Ascending aorta (tissue), 2 donors: ENCODE measurements around the gene SECTM1. TPM values are rescaled to one million over a fixed set of nuclear protein-coding genes. Genes with fewer than 3 reads are reported as not detected.

Source experiments
- DNase-seq, 2 donors: peaks; one replicate each; pipeline ENCODE4 v3.0.0-alpha.2; 2019; ENCODE audit warnings: low spot score in 2 of 2
- H3K27ac ChIP-seq, 2 donors: fragments of 200-600 bp; sonication (generic); one replicate each; pipeline ENCODE4 v1.5.1; 2016 to 2017; ENCODE audit warnings: mild to moderate bottlenecking in 1 of 2
- H3K27me3 ChIP-seq: fragments of 200-600 bp; sonication (generic); one replicate; pipeline ENCODE4 v1.5.1; 2017
- H3K36me3 ChIP-seq, 2 donors: fragments of 200-600 bp; sonication (generic); one replicate each; pipeline ENCODE4 v1.5.1; 2016
- H3K4me1 ChIP-seq, 2 donors: fragments of 200-600 bp; sonication (generic); one replicate each; pipeline ENCODE4 v1.5.1; 2016 to 2017; ENCODE audit warnings: mild to moderate bottlenecking in 1 of 2
- H3K4me3 ChIP-seq, 2 donors: fragments of 200-600 bp; sonication (generic); one replicate each; pipeline ENCODE4 v1.5.1; 2016 to 2017; ENCODE audit warnings: mild to moderate bottlenecking in 1 of 2
- H3K9me3 ChIP-seq, 2 donors: fragments of 200-600 bp; sonication (generic); one replicate each; pipeline ENCODE4 v1.5.1; 2016
- intact Hi-C: fragments of 100-400 bp; cut with DNase I; formaldehyde crosslinking; loops from one replicate; pipeline ENCODE4 v1.15.1; 2023
- total RNA-seq: library from RNA; depleted of rRNA; stranded (reverse); fragments of >200 nt; gene quantifications from one replicate; pipeline ENCODE4 v1.1.0, GENCODE V29; 2016
- TF ChIP-seq, protein P1 (sequence below), 3 experiments: fragments of 200-600 bp in 2 of 3; fragments of 450-650 bp in 1 of 3; sonication (generic) in 2 of 3; IDR thresholded peaks; one replicate each; pipeline ENCODE4 v1.5.1; 2016 to 2019; ENCODE audit warnings: antibody characterized with exemption in 3 of 3, mild to moderate bottlenecking in 1 of 3, moderate library complexity in 1 of 3

The SECTM1 gene
- total RNA-seq, 1 donor from 2014 or later: 49.5 TPM

DNA sequence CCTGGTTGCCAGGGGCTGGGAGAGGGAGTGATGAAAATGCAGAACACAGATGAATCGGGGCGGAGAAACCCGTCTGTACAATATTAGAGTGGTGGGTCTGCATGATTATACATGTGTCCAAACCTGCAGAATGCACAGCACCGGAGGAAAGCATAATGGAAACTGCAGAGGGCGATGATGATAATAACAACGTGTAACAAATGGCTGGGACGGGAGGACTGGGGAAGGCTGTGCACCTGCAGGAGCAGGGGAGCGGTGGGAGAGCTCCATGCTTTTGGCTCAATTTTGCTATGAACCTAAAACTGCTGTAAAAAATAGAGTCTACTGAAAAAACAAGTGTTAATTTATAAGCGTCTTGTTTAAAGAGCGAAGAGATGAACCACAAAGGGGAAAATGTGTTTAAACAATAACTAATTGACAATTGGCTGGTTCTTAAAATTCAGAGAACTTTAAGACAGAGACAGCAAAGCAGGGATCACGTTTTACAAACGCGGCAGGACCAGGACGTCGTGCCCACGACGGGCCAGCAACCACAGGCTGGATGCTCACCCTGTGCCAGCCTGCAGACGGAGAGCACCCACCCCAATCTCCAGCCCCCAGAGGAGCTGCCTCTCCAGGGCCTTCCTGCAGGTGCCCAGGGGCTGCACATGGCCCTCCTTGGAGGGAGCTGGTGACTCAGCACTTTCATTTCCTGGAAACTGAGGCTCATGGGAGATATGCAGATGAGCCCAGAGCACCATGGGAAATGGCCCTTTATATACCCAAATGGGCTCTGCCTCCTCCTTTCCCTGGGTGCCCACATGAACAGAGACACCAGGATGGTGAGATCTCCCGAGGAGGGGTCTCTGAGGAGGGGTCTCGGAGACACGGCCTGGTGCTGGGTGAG, 25.1 kb upstream of the SECTM1 start, which contains the start of gene TEX19:
TSS of gene TEX19 (plus strand) at position 783 of the 886 bp plus-strand sequence. CDS start 2,904 bp downstream, outside the sequence.
- peaks cover 6 to 7% of the 10 kb centered on the region in 2 donors for H3K4me1 ChIP-seq
- no peaks in the 10 kb centered on the region for H3K27me3 ChIP-seq
- H3K9me3 ChIP-seq: no peaks in the 10 kb centered on the region
- intact Hi-C loops: no loop called here
- no peak for DNase-seq
- TF ChIP-seq, protein P1, sequence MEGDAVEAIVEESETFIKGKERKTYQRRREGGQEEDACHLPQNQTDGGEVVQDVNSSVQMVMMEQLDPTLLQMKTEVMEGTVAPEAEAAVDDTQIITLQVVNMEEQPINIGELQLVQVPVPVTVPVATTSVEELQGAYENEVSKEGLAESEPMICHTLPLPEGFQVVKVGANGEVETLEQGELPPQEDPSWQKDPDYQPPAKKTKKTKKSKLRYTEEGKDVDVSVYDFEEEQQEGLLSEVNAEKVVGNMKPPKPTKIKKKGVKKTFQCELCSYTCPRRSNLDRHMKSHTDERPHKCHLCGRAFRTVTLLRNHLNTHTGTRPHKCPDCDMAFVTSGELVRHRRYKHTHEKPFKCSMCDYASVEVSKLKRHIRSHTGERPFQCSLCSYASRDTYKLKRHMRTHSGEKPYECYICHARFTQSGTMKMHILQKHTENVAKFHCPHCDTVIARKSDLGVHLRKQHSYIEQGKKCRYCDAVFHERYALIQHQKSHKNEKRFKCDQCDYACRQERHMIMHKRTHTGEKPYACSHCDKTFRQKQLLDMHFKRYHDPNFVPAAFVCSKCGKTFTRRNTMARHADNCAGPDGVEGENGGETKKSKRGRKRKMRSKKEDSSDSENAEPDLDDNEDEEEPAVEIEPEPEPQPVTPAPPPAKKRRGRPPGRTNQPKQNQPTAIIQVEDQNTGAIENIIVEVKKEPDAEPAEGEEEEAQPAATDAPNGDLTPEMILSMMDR (IDR thresholded peaks at IDR 0.05): no peak
- H3K27ac ChIP-seq: no peak within 1 kb of the TSS
- no peak within 1 kb of the TSS for H3K4me3 ChIP-seq
- H3K36me3 ChIP-seq: no peaks in the 10 kb centered on the region

DNA sequence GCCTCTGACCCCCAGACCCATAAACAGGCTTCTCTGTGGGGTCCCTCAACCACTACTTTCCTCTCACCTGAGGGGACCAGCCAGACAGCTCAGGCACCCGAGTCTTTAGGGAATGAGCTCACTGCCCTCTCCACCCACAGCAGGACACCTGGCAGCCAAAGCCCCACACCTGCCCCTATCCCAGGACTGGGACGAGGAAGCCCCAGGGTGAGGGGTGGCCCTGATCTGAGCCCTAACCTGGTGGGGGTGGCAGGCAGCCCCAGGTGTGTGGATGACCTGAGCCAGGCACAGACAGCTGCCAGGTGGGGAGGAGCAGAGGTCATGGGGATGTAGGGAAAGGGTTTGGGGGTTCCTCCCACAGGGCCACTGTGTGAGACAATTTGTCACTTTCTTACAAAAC, 23.8 kb upstream of the SECTM1 start:
- H3K27me3 ChIP-seq: no peaks in the 10 kb centered on the region
- intact Hi-C loops: no loop called here

DNA sequence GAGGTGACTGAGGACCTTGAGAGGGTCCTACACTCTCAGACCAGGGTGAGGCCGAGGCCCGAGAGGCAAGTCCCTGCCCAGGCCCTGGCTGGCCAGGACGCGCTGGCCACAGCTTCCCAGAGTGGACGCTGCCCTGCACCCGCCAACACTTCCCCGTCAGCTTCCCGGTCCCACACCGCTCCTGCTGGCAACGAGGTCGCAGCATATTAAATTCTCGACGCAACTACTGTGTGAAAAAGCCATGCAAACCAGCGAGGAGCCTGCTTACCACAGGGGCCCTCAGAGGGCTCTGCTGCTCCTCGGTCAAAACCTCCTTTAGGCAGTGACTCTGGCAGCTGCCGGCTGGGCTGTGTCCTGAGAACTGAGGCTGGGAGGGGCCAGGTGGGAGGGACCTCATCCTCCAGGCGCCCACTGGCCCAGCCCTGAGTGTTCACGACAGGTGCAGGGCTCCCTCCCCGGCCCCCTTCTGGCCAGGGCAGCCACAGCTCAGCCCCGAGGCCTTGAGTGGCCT, 23.3 kb upstream of the SECTM1 start:
- no peaks in the 10 kb centered on the region for H3K27me3 ChIP-seq
- H3K36me3 ChIP-seq: no peaks in the 10 kb centered on the region
- TF ChIP-seq, protein P1 (IDR thresholded peaks at IDR 0.05): no peak
- DNase-seq: no peak
- peaks cover 7 to 9% of the 10 kb centered on the region in 2 donors for H3K4me1 ChIP-seq
- no peaks in the 10 kb centered on the region for H3K9me3 ChIP-seq
- intact Hi-C loops: no loop called here
- no peak overlapping the region for H3K4me3 ChIP-seq
- no peak overlapping the region for H3K27ac ChIP-seq

More for the DNA sequence above, 23.8 kb upstream of the SECTM1 start:
- TF ChIP-seq, protein P1 (IDR thresholded peaks at IDR 0.05): no peak
- Histone ChIP-seq H3K27ac (no peak overlapping the region), H3K36me3 (no peaks in the 10 kb centered on the region), H3K4me3 (no peak overlapping the region), H3K4me1 (peaks cover 6 to 7% of the 10 kb centered on the region in 2 donors), H3K9me3 (no peaks in the 10 kb centered on the region)
- DNase-seq: no peak

DNA sequence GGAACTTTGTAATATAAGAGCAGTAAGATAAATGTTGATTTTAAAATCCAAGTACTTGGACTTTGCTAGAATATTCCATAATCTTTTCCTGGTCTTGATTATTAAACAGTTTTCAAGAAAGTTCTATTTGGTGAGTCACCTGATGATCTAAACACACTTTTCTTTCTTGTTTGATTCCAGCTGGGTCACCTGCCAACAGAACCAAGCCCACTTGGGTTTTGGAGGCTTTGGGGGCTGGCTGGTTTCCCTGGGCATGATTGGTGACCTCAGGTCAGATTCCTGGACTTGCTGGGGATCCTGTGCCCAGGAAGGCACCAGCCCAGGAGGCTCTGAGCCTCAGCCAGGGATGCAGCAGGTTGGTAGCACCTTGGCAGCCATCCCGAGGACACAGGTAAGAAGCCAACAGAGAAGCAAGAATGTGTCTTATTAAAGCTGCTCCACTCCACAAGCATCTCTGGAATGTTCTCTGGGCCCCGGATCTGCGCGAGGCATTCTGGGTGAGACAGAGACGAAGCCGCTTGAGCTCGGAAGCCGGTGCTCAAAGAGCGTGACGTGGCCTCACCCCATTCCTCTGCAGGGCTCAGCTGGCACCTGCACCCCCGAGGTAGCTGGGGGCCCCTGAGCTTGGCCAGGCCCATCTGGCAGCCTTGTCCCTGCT, 22.3 kb upstream of the SECTM1 start:
- intact Hi-C loops: no loop called here

DNA sequence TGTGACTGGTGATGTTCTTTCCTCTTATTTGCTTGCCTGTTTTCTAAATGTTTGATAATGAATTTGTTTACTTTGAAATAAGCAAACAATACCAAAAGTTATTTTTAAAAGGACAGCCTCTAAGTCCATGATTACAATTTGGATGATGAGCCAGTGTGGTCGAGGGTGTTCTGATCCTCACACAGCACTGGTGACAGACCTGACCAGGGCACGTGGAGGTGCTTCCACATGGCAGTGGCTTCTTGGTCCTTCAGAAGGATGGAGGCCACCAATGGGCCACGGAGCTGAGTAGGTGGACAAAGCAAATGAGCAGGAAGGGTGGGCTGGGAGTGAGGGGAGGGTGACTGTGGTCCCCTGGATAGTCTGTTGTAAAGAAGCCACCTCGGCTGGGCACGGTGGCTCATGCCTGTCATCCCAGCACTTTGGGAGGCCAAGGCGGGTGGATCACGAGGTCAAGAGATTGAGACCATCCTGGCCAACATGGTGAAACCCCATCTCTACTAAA, 21.3 kb upstream of the SECTM1 start:
- Histone ChIP-seq H3K27me3 (no peaks in the 10 kb centered on the region), H3K36me3 (no peaks in the 10 kb centered on the region), H3K4me3 (no peak overlapping the region), H3K9me3 (no peaks in the 10 kb centered on the region), H3K4me1 (peaks cover 7 to 10% of the 10 kb centered on the region in 2 donors), H3K27ac (no peak overlapping the region)
- TF ChIP-seq, protein P1 (IDR thresholded peaks at IDR 0.05): no peak
- intact Hi-C loops: no loop called here
- DNase-seq: no peak

More for the DNA sequence above, 22.3 kb upstream of the SECTM1 start:
- H3K27ac ChIP-seq: no peak overlapping the region
- no peaks in the 10 kb centered on the region for H3K27me3 ChIP-seq
- no peak overlapping the region for H3K4me3 ChIP-seq
- TF ChIP-seq, protein P1 (IDR thresholded peaks at IDR 0.05): no peak
- H3K36me3 ChIP-seq: no peaks in the 10 kb centered on the region
- no peaks in the 10 kb centered on the region for H3K9me3 ChIP-seq
- no peak for DNase-seq
- H3K4me1 ChIP-seq: peaks cover 7 to 10% of the 10 kb centered on the region in 2 donors
